Measurements from ENCODE around the gene DSCAML1.
"Not testable (repeated sequence)": the region's sequence is repeated elsewhere in the genome, so short reads cannot be mapped to it uniquely, and the experiment has no call there.

DSCAML1 gene

DNA sequence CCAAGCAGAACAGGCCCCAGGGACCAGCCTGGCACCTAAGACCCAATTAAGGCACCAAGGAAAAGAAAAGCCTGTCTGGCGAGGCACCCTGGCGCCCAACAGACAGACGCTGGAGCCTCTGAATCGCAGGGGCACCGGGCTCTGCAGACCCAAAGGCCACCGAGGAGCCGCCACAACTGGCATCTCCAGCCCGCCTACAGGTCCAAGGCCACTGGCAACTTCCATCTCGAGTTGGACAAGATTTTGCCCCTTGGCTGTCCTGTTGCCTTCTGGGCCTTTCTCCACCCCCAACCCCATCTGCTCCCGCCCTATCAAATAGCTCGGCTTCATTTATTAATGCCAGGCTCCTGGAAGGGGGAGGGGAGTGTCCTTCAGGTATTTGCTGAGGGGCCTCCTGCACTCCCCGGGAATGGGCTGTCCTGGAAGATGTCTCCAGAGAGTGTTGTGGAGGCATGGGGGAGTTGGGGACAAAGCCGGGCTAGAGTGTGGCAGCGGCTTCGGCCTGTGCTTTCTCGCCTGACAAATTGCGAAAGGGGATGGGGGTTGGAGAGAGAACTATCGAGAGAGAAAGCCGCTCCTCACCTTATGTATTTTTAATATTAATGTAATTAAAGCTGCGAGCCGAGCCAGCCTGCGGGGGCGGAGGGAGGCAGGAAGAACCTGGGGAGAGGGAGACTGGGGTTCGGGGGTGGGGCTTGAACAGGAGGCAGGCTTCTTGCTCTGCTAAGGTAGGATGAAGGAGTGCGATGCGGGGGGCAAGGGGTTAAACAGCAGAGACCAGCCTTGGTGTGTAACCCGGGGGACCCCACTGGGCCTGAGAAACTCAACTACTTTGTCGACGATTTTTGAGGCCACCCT, 2.0 kb downstream of the DSCAML1 start:
- DNase-seq (ENCODE audit: low spot score) = no peak

DNA sequence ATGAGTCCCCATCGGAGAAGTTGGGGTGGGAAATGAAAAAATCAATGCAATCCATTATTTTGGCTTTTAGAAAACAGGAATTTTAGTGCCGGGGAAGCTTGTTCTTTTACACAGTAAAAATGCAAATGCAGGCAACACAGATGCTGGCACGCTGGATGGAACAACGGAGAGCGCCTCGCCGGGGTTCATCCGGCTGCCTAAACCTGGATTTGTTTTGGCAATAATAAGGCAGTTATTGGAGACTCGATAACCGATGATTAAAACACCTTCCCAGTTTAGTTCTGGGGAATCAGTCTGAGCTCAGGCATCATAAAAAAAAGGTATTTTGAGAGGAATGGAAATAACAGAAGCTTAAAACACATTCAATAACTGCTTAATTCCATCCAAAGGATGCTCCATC, 2.9 kb downstream of the DSCAML1 start:
- DNase-seq (ENCODE audit: low spot score) = no peak

DNA sequence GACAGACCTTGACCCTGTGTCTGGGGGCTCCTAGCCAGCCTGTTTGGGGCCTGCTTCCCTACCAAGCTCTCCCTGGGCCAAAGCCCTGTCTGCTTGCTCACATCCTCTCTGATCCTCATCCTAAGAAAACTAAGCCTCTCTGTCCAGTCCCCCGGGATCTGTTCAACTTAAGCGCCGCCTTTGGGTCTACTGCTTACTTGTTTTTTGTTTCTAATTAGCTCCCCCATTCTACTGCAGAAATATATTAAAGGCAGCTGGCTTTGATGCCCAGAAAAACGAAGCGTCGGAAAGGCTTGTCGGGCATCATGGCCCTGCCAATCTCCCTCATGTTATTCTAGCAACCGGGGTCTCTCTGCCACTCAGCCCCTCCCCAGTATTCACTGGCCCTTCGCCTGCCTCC, 3.4 kb downstream of the DSCAML1 start:
- no peak for DNase-seq (ENCODE audit: low spot score)

DNA sequence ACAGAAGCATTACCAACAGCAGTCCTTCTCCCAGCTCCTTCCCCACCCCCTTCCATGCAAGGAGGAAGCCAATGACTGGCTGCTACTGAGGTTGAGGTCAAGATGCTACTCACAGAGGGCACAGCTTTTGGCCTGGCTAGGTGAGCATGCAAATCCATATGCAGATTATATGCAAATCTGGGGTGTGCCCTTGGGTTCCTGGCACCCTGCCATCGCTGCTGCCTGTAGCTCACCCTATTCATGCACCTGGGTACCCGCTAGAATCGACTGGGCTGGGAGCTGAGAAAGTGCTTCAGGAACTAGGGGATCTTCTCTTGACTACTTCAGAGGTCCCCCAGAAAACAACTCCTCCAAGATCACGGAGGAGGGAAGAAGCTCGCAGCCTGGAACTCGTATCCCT, 4.0 kb downstream of the DSCAML1 start:
- DNase-seq (ENCODE audit: low spot score) = no peak

DNA sequence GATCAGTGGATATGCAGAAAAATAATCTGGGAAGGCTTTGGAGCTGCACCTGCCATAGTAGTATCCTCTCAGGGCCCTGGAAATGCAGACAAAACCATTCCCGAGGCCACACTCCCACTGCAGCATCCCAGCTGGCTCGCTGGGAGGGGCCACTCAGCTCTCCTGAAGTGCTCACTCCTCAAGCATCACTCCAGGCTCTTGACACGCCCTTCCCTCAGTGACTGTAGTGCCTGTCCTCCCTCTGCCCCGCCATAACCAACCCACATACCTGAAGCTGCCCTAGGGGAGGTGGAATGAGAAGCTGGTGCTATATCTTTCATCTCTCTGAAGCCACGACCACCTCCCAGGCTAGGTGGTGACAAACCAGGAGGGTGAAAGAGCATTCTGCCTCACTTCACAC, 4.8 kb downstream of the DSCAML1 start:
- DNase-seq (ENCODE audit: low spot score) = no peak

DNA sequence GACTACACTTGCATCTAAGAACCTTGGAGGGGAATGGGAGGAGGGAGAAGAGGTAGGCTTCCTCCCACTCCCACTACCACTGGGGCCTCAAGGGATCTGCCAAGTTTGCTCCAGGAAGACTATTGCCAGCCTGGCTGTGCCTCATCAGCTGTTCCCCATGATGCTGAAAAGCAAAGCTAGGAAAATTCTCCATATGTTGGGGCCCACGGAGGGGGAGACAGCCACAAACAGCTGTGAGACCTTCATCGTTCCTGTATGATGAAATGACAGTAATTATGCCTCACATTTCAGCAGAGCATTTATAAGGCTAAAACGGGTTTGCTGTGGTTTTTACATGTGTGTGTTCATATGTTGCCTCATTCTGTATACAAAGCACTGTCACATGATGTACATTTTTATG, 6.7 kb downstream of the DSCAML1 start:
- no peak for DNase-seq (ENCODE audit: low spot score)

DNA sequence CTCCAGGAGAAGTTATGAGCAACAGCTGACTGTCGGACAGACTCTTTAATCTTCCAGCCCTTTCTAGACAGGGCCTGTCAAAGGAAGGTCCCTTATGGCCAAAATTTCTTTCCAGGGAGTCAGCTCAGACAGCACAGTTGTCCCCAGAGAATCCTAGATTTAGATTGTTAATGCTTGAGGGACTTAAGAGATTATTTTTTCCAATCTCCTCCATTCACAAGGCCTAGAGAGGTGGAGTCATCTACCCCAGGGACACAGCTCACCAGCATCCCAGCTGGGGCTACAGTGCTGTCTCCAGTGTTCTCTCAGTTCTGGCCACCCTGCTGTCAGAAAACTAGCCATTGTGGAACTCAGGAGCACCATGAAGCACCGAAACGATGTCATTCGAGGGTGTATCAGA, 7.8 kb downstream of the DSCAML1 start:
- no peak for DNase-seq (ENCODE audit: low spot score)

DNA sequence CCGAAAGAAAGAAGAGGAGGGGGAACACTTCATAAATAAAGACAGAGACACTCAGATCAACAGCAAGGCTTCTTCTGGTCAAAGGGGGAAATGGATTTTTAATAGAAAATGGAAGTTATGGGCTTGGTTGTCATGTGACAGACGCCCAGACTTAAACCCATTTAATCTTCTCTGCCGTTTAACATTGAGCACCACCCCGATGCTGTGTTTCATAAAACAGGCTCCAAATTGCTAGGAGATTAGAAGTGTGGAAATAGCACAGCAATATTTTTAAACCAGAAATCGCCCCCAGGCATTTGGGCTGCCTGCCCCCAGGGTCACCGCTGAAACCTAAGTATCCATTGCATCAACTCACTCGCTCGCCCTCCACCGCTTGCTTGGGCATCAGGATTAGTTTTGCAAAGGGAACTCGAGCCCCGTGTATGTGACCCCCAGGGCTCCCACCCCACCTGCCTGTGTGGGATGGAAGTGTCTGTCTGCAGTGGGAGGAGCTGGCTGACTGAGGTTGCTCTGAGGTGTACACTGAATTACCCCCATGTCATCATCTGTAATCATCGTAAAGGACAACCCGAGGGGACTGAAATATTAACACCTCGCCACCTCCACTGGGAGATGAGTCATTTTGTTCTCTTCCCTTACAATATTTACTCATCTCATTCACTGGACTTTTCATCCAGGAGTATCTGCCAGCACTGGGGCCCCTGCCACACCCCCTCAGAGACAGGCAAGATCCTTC, 10.7 kb downstream of the DSCAML1 start:
- no peak for DNase-seq (ENCODE audit: low spot score)

DNA sequence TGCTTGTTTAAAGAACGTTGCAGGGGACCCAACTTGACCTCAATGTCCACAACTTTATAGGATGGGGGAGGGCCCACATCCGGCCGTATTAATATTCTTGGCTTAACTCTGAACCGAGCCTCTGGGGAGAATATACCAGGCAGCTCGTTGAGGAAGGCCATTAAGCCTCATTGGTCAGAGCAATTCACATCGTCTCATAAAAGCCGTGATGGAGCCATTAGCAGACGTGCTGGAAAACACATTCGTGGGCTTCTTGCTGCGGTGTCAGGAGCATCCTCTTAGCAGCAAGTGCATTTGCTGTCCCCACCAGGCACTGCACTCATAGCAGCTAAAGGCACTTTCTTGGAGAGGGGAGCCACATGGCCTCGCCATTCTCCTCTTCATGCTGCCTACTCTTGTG, 14.9 kb downstream of the DSCAML1 start:
- DNase-seq (ENCODE audit: low spot score) = no peak

DNA sequence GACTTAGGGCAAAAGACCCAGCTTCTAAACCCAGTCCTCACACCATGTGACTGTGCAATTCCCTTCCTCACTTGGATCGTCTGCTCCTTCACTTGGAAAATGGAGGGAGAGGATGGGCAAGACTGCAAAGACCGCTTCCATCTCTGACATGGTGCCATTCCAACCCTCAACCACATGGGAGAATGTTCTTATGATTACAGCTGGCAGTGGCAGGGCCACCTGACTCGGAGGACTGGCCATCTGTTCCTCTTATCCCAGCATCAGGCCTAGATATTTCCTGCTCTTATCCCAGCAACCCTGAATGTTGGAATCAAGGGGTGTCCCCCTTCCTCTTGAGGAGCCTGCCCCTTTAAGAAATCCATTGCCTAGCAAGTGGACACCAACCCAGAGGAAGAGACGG, 15.4 kb downstream of the DSCAML1 start:
- DNase-seq (ENCODE audit: low spot score) = no peak

DNA sequence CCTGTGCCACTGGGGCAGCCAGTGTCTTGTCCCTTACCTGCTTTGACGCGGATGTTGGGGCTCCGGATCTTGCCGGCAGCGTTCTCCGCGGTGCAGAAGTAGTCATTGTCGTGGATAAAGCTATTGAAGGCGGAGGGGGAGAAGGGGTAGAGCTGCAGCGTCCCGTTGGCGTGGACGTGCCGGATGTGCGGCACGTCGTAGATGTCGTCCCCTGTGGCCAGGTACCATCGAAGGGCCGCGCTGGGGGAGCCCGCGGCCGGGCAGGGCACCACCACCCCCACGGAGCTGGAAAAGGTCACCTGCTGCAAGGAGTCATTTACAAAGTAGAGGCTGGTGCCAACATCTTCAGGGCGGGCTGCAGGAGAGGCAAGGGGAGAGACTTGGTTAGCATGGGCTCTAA, 16.6 kb downstream of the DSCAML1 start:
- DNase-seq (ENCODE audit: low spot score) = no peak

DNA sequence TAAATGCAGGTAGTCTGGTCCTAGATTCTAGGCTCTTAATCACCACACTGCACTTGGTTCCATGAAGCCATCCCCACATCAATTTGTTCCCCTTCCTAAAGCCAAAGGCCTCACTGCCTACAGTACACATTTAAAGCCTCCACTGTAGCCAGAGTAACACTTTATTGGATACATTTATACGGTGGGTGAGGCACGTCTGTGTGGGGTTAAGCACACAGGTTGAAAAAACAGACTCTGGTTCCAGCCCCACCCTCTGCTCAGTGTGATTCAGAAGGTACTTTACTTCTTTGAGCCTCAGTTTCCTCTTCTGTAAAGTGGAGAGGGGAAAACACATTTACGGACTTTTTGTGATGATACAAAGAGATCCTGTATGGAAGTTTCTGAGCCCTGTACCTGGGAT, 22.5 kb downstream of the DSCAML1 start:
- DNase-seq (ENCODE audit: low spot score) = no peak

DNA sequence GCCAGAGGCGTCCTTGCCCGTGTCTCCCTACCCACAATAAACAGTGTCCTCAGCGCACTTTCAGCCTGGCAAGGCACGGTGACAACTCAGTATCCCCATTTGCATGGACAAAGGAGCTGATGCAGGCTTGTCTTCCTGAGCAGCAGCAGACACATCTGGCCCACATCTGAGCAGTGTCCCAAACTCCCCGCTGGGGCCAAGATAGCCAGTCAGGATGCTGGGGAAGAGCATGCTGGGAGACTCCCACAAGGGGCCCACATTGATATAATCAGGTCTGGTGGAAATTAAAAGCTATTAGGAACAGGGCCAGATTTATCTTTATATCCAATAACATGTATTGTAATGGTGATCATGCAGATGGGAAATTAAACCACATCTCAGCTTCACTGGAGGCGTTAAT, 24.7 kb downstream of the DSCAML1 start:
- DNase-seq (ENCODE audit: low spot score) = no peak

DNA sequence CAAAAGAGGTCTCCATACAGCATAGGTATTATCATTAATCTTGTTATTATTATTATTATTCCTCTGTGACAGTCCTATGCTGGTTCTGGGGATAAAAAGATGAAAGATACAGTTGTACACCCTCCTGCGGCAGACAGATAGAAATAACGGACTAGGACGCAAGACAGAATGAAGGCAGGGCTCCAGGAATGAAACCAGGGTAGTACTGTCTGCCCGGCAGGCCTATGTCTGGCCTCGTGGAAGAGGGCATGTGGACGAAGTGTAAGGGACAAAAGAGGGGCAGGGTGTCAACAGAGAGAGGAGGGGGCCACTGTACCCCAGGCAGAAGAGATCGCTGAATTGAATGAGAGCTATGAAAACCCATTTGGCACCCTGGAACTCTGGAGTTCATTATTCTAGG, 25.2 kb downstream of the DSCAML1 start:
- DNase-seq (ENCODE audit: low spot score) = no peak

DNA sequence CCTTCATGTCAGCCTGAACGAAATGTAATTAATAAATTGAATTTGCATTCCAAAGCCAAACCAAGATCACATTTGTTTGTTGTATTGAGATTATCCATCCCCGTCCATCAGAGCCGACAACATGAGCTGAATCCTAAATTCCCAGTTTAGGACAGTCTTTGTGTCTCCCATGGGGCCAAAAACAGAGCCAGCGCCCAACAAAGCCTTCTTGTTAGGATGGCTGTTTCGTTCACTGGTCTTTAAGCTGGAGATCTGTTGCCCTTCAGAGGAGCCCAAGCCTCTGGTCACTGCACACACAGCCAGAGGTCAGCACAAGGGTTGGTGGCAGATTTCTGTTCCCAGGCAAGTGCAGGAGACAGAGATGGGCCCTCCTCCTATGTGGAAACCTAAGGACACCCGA, 25.8 kb downstream of the DSCAML1 start:
- no peak for DNase-seq (ENCODE audit: low spot score)

DNA sequence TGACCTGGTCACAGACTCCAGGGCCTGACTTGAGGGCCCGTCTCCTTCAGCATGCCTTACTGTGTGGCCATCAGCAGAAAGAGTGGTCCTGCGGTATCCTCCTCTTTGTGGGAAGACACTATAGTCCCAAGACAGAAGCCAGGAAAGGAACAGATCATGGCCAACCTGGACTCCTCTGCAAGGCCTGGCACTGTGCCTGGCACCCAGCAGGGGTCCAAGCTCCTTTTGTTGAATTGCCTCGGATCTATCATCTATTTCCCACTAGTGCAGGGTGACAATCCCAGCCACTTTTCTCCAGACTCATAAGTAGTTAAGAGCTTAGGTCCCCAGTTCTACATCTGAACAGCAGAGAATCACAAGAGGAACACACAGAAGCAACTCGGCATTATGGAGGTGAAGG, 27.0 kb downstream of the DSCAML1 start:
- DNase-seq (ENCODE audit: low spot score) = no peak

DNA sequence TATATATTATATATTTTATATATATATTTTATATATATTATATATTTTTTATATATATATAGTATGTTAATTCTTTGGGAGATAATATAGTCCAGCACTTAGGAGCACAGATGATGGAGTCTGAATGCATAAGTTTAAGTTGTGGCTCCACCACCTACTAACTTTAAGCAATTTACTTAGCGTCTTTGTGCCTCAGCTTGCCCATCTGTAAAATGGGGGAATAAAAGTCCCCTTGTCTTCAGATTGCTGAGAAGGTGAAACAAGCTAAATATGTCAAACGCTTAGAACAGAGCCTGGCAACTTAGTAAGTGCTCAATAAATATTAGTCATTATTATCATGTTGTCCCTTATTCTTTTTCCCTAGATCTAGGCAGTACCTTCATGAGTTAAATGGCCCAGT, 27.5 kb downstream of the DSCAML1 start:
- no peak for DNase-seq (ENCODE audit: low spot score)

DNA sequence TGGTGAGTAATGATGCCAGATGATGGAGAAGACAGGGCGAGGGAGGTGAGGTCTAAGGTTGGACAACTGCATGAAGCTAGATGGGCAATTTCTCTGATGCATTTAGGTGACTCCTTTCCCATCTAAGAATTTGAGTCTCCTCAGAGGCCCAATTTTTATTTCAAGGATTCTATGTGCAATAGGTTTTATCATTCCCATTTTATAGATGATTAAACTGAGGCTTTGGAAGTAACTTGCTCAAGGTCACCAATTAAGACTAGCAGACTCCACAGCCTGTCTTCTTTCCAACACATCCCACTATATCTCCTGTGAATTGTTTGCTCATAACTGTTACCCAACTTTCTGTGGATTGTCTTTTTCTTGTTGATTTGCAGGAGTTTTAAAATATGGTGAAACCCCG, 28.5 kb downstream of the DSCAML1 start:
- no peak for DNase-seq (ENCODE audit: low spot score)

DNA sequence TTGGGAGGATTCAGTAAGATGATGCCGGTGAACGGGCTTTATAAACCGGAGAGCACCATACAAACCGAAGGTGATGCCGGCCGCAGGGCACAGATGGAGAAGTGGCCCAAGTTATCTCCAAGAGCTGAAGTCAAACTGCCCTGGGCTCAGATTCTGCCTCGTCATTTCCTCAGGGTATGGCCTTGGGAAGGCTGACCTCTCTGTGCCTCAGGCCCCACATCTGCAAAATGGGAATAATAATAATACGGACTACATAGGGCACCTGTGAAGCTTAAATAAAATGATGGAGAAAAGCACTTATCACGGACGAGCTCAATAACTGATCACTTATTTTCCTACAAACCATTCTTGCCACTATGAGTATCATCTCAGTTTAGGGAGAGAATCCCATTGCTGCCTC, 29.9 kb downstream of the DSCAML1 start:
- DNase-seq (ENCODE audit: low spot score) = no peak

DNA sequence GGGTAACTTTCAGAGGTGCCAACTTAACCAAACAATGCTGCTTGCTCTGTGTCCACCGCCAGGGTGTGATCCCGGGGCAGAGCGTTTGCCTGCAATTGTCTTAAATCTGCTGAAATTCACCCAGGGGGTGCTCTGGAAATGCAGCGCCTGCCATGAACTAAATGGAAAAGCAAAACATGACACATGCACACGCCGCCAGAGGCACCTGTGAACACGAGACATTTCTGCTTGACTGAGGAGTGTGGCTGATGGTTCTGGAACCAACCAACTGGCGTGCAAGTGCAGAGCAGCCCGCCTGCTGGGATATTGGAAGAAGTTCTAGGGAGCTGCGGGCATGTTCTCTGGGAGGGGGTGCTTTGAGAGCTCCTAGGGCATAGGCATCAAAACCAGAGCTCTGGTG, 30.4 kb downstream of the DSCAML1 start:
- DNase-seq (ENCODE audit: low spot score) = no peak

DNA sequence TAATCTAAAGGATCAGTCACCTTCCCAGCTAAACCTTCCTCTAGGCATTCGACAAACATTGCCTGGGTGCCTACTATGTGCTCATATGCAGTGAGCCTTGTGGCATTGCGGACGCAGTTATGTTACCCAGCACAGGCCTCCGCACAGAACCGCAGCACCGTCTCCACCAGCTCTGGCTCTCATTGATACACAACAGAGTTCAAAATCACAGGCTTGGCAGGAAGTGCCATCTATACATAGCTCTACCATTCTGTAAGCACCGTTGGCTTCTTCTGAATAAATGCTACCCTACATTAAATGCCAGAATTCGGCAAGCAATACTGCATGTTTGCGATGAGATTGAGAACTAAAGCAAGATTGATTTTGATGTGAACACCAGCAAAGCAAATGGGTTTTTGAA, 31.0 kb downstream of the DSCAML1 start:
- no peak for DNase-seq (ENCODE audit: low spot score)

DNA sequence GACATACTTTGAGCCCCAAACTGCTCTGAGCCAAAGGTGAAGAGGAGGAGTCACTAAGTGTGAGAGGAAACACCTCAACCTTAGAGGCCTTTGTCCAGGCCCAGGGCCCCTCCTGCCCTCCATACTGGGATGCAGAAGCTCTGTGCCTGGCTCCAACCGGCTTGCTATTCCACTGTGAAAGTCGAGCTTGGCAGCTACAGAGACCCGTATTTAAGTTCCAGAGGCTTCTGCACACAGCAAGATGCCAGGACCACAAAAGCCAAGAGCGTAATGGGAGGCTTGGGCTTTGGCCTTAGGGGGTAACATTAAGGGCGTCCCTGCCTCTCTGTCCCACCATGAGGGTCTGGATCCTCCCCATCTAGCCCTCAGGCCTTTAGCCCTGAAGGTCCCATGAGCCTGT, 31.9 kb downstream of the DSCAML1 start:
- DNase-seq (ENCODE audit: low spot score) = no peak

DNA sequence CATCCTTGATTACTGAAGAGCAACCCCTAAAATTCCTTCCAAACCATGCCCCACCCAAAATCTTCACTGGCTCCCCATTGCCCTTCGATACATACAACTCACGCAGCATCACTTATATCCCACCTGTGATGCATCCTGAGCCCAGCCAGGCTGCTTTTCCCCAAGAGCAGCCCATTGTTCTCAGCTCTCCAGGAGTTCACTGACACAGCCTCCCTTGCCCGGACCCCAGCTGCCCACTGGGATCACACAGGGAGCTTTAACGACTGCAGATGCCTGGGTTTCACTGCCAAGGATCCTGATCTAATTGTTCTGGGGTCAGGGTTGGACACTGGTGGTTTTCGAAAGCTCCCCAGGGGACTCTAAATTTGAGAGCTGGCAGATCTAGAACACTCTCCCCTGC, 33.6 kb downstream of the DSCAML1 start:
- not testable (repeated sequence) for DNase-seq (ENCODE audit: low spot score)

DNA sequence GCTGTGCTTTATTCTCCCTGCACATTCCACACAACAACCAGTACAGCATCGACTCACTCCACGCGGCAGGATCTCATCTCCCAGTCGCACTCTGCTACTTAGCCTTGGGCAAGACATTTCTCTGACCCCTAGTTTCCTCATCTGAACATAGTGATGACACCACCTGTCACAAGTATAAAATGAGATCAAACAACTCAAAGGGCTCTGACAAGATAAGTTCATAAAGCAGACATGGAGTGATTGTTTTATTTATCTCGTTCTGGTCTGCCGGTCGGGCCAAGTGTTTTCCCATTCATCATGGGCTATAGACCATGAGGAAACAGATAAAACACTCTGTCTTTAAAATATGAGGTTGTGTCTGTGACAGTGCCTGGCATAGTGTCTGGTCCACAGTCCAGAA, 35.0 kb downstream of the DSCAML1 start:
- DNase-seq (ENCODE audit: low spot score) = no peak

Measured in HuH-7.5 (cell line).